IMR-90 (cell line): ENCODE results near the gene APC2. TPM values are rescaled to one million over a fixed set of nuclear protein-coding genes. Genes with fewer than 3 reads are reported as not detected.

Source experiments
- ATAC-seq: fragments of 200-7000 bp; cut with Tn5 transposase; 2 replicates; pipeline ENCODE4 v1.9.1; 2020; ENCODE audit warnings: low read depth, mild to moderate bottlenecking, moderate library complexity
- BruUV-seq: library from RNA; stranded (reverse); fragments of 400-500 nt; replicated peaks from 2 replicates; lab custom pipeline; 2021; lab: Mats Ljungman, UMichigan
- CTCF ChIA-PET: fragments of 300-600 bp; formaldehyde crosslinking; extraction: SDS; loops from one replicate; lab custom pipeline; 2021; ENCODE audit warnings: antibody characterized with exemption; lab: Yijun Ruan, JAX
- POLR2A ChIA-PET: fragments of 300-600 bp; sonication (Branson Sonifier 250); formaldehyde crosslinking; loops from one replicate; lab custom pipeline; 2022; ENCODE audit warnings: antibody characterized with exemption; ENCODE audit not compliant: unreplicated experiment; lab: Charles Lee
- DNase-seq: peaks from one replicate; pipeline ENCODE4 v3.0.0; 2013
- H2AFZ ChIP-seq: replicated peaks from 2 replicates; pipeline ENCODE3; 2013; ENCODE audit warnings: low read length, mild to moderate bottlenecking; ENCODE audit not compliant: poor library complexity
- H2AK5ac ChIP-seq: 2 replicates; pipeline ENCODE4 v1.6.1; 2013; ENCODE audit warnings: low read depth, low read length, inconsistent platforms
- H2AK9ac ChIP-seq: replicated peaks from 2 replicates; pipeline ENCODE3; 2013; ENCODE audit warnings: mild to moderate bottlenecking, low read depth, low read length, moderate library complexity; ENCODE audit not compliant: poor library complexity
- H2BK120ac ChIP-seq: 2 replicates; pipeline ENCODE4 v1.6.1; 2013; ENCODE audit warnings: low read depth, low read length, inconsistent platforms
- H2BK15ac ChIP-seq: 3 replicates; pipeline ENCODE4 v1.6.1; 2013; ENCODE audit warnings: low read depth, low read length, inconsistent platforms
- H2BK20ac ChIP-seq: 2 replicates; pipeline ENCODE4 v1.6.1; 2013; ENCODE audit warnings: low read depth, mild to moderate bottlenecking, inconsistent platforms, low read length, moderate library complexity
- H2BK5ac ChIP-seq: 2 replicates; pipeline ENCODE4 v1.6.1; 2013; ENCODE audit warnings: mild to moderate bottlenecking, low read depth, low read length, inconsistent platforms; ENCODE audit not compliant: poor library complexity, severe bottlenecking
- H3K14ac ChIP-seq: replicated peaks from 2 replicates; pipeline ENCODE4 v1.6.1; 2013; ENCODE audit warnings: low read depth, low read length, inconsistent platforms
- H3K18ac ChIP-seq: 2 replicates; pipeline ENCODE4 v1.6.1; 2013; ENCODE audit warnings: low read depth, low read length, control low read depth
- H3K23ac ChIP-seq: 2 replicates; pipeline ENCODE4 v1.6.1; 2013; ENCODE audit warnings: low read depth, low read length, inconsistent platforms
- H3K27ac ChIP-seq: 2 replicates; pipeline ENCODE4 v1.5.1; 2013; ENCODE audit warnings: mild to moderate bottlenecking, control low read depth, low read length; ENCODE audit not compliant: insufficient read depth
- H3K27me3 ChIP-seq: 2 replicates; pipeline ENCODE4 v1.6.1; 2013; ENCODE audit warnings: low read length; ENCODE audit not compliant: control insufficient read depth, insufficient read depth
- H3K36me3 ChIP-seq: 2 replicates; pipeline ENCODE4 v1.6.1; 2013; ENCODE audit warnings: low read length, mixed read lengths; ENCODE audit not compliant: control insufficient read depth, insufficient read depth
- H3K4ac ChIP-seq: 2 replicates; pipeline ENCODE4 v1.6.1; 2013; ENCODE audit warnings: low read depth, low read length, inconsistent platforms
- H3K4me1 ChIP-seq: 2 replicates; pipeline ENCODE4 v1.6.1; 2013; ENCODE audit warnings: low read length, mixed read lengths; ENCODE audit not compliant: control insufficient read depth, insufficient read depth
- H3K4me2 ChIP-seq: 2 replicates; pipeline ENCODE4 v1.6.1; 2013; ENCODE audit warnings: low read depth, mild to moderate bottlenecking, control low read depth, low read length, moderate library complexity
- H3K4me3 ChIP-seq: 2 replicates; pipeline ENCODE4 v1.5.1; 2013; ENCODE audit warnings: low read depth, mild to moderate bottlenecking, control low read depth, low read length, moderate library complexity; ENCODE audit not compliant: insufficient read depth
- H3K56ac ChIP-seq: 2 replicates; pipeline ENCODE4 v1.6.1; 2013; ENCODE audit warnings: low read length, inconsistent platforms; ENCODE audit not compliant: insufficient read depth; ENCODE audit errors: extremely low read depth
- H3K79me1 ChIP-seq, 2 experiments: 2 replicates each; pipeline ENCODE4 v1.6.1; 2013; ENCODE audit warnings: low read length in 2 of 2, inconsistent platforms in 1 of 2, low read depth in 1 of 2
- H3K9ac ChIP-seq: 2 replicates; pipeline ENCODE4 v1.6.1; 2013; ENCODE audit warnings: low read depth, low read length, control low read depth
- H3K9me1 ChIP-seq: 2 replicates; pipeline ENCODE4 v1.6.1; 2013; ENCODE audit warnings: low read length, inconsistent platforms; ENCODE audit not compliant: insufficient read depth
- H3K9me3 ChIP-seq: 2 replicates; pipeline ENCODE4 v1.6.1; 2013; ENCODE audit warnings: low read length; ENCODE audit not compliant: control insufficient read depth, insufficient read depth
- H4K20me1 ChIP-seq: 2 replicates; pipeline ENCODE4 v1.6.1; 2013; ENCODE audit warnings: low read length, inconsistent platforms; ENCODE audit not compliant: insufficient read depth
- H4K5ac ChIP-seq: 2 replicates; pipeline ENCODE4 v1.6.1; 2013; ENCODE audit warnings: mild to moderate bottlenecking, low read depth, low read length, control low read depth
- H4K8ac ChIP-seq, 2 experiments: 2 replicates each; pipeline ENCODE4 v1.6.1; 2013; ENCODE audit warnings: low read depth in 2 of 2, low read length in 2 of 2, control low read depth in 1 of 2, inconsistent platforms in 1 of 2
- H4K91ac ChIP-seq: 2 replicates; pipeline ENCODE4 v1.6.1; 2013; ENCODE audit warnings: low read depth, low read length, inconsistent platforms; ENCODE audit not compliant: insufficient read depth
- BHLHE40 ChIP-seq: fragments of 150-350 bp; IDR thresholded peaks from 2 replicates; pipeline ENCODE4 v1.6.1; 2016; ENCODE audit warnings: mild to moderate bottlenecking, low read depth, low read length
- CEBPB ChIP-seq: IDR thresholded peaks from 2 replicates; pipeline ENCODE4 v1.6.1; 2012; ENCODE audit warnings: low read depth, low read length, improper control_type of control experiment
- CHD1 ChIP-seq: IDR thresholded peaks from 2 replicates; pipeline ENCODE4 v1.6.1; 2012; ENCODE audit warnings: low read depth, low read length, improper control_type of control experiment
- FOS ChIP-seq: fragments of 150-350 bp; IDR thresholded peaks from 2 replicates; pipeline ENCODE4 v1.6.1; 2016; ENCODE audit warnings: low read depth, low read length
- MAFK ChIP-seq: IDR thresholded peaks from 2 replicates; pipeline ENCODE4 v1.6.1; 2012; ENCODE audit warnings: low read depth, low read length, improper control_type of control experiment
- MAZ ChIP-seq: IDR thresholded peaks from 2 replicates; pipeline ENCODE4 v1.6.1; 2012; ENCODE audit warnings: low read depth, mild to moderate bottlenecking, low read length, improper control_type of control experiment, moderate library complexity, borderline replicate concordance
- MXI1 ChIP-seq: IDR thresholded peaks from 2 replicates; pipeline ENCODE4 v1.6.1; 2012; ENCODE audit warnings: low read depth, mild to moderate bottlenecking, low read length, moderate library complexity, borderline replicate concordance
- NFE2L2 ChIP-seq: fragments of 150-350 bp; IDR thresholded peaks from 2 replicates; pipeline ENCODE4 v1.6.1; 2016; ENCODE audit warnings: low read depth, mild to moderate bottlenecking, low read length
- POLR2A ChIP-seq: IDR thresholded peaks from 2 replicates; pipeline ENCODE4 v1.6.1; 2012; ENCODE audit warnings: mild to moderate bottlenecking, low read depth, low read length
- RAD21 ChIP-seq: IDR thresholded peaks from 2 replicates; pipeline ENCODE4 v1.6.1; 2012; ENCODE audit warnings: low read length, improper control_type of control experiment
- RCOR1 ChIP-seq: IDR thresholded peaks from 2 replicates; pipeline ENCODE4 v1.6.1; 2012; ENCODE audit warnings: mild to moderate bottlenecking, low read length, improper control_type of control experiment; ENCODE audit not compliant: insufficient replicate concordance
- RFX5 ChIP-seq: IDR thresholded peaks from 2 replicates; pipeline ENCODE4 v1.8.0; 2012; ENCODE audit warnings: low read depth, mild to moderate bottlenecking, low read length, moderate library complexity
- SMC3 ChIP-seq: fragments of 150-350 bp; IDR thresholded peaks from 2 replicates; pipeline ENCODE4 v1.6.1; 2016; ENCODE audit warnings: low read depth, mild to moderate bottlenecking, antibody characterized with exemption, low read length, moderate library complexity
- WGBS, 2 experiments: methylation state at CpG; one replicate each; pipeline versions ENCODE4 v1.1.5 to v1.1.7; 2013; ENCODE audit warnings: missing lambda C conversion rate in 2 of 2; ENCODE audit not compliant: insufficient read length in 1 of 2; ENCODE audit errors: extremely low coverage in 2 of 2; 5-methylcytosine and 5-hydroxymethylcytosine counted together
- dilution Hi-C: fragments of 300-500 bp; cut with HindIII; formaldehyde crosslinking; loops from one replicate; pipeline ENCODE4 v1.14.3; 2018; ENCODE audit warnings: low sequenced_read_pairs; ENCODE audit not compliant: unreplicated experiment
- in situ Hi-C: fragments of 300-500 bp; cut with MboI; formaldehyde crosslinking; loops from 3 replicates; pipeline ENCODE4 v1.14.3; 2019; ENCODE audit warnings: low sequenced_read_pairs, inconsistent platforms, mixed read lengths
- intact Hi-C: fragments of 100-400 bp; cut with micrococcal nuclease; formaldehyde crosslinking; loops from 2 replicates; pipeline ENCODE4 v1.10.0; 2022
- polyA plus RNA-seq, 3 experiments: library from polyadenylated mRNA; depleted of rRNA; stranded (reverse); fragments of >200 nt; gene quantifications; 2 replicates each; pipeline ENCODE4 v1.2.3, GENCODE V29; 2012; ENCODE audit warnings: low replicate concordance in 1 of 3
- total RNA-seq: library from RNA; depleted of rRNA; stranded (reverse); fragments of >200 nt; gene quantifications from 2 replicates; pipeline ENCODE4 v1.2.3, GENCODE V29; 2012
- TF ChIP-seq, protein P1 (sequence below): fragments of 150-350 bp; IDR thresholded peaks from 2 replicates; pipeline ENCODE4 v1.6.1; 2017; ENCODE audit warnings: mild to moderate bottlenecking, antibody characterized with exemption, low read length, low read depth
- TF ChIP-seq, protein P2 (sequence below): conservative IDR thresholded peaks from 2 replicates; pipeline ENCODE4 v1.5.1; 2012; ENCODE audit warnings: mild to moderate bottlenecking, low read depth, low read length, improper control_type of control experiment

The APC2 gene
- total and polyA plus RNA-seq, 2 of the 4 experiments (the other 2 are of a cell fraction), result 0.36 to 0.41 TPM

GRCh38 chr19:1521636-1522035 is 71.7 kb downstream of the APC2 start:
- Histone ChIP-seq H3K14ac (no peak overlapping the region), H2AFZ (no peak overlapping the region), H3K79me1 (no peaks in the 10 kb centered on the region), H3K36me3 (no peaks in the 10 kb centered on the region), H3K4me3 (no peak overlapping the region), H4K8ac (no peak overlapping the region), H3K9me1 (peaks cover 4% of the 10 kb centered on the region; the same call in 1 of the 2 replicates), H4K20me1 (0 out of 2 replicates have a peak, but pooled peaks cover 7% of the 10 kb centered on the region), H3K4me1 (no peaks in the 10 kb centered on the region; the same call in 1 of the 2 replicates), H3K27me3 (peaks cover 34% of the 10 kb centered on the region), H2AK9ac (no peak overlapping the region), H3K27ac (no peak overlapping the region), H3K9me3 (no peaks in the 10 kb centered on the region), H3K4me2 (no peak overlapping the region), H2BK120ac (no peak overlapping the region), H3K4ac (no peak overlapping the region), H2BK5ac (no peak overlapping the region), H2BK15ac (no peak overlapping the region), H4K5ac (no peak overlapping the region), H3K23ac (no peak overlapping the region), H3K56ac (no peak overlapping the region), H2AK5ac (no peak overlapping the region), H2BK20ac (no peak overlapping the region), H4K91ac (no peak overlapping the region), H3K9ac (no peak overlapping the region), H3K18ac (no peak overlapping the region)
- dilution Hi-C loops, result no loop called here
- in situ Hi-C loops, result no loop called here
- ChIA-PET POLR2A (no interaction called here), CTCF (no interaction called here)
- no CpG with 5 or more reads among the region's 14 CpGs for WGBS, 2 experiments
- peak; percentile 13; the same call in 1 of the 2 replicates for ATAC-seq
- intact Hi-C loops, result no loop called here
- TF ChIP-seq POLR2A, result no peak
- TF ChIP-seq BHLHE40, result no peak
- TF ChIP-seq SMC3, result no peak
- TF ChIP-seq MXI1, result no peak
- no peak for TF ChIP-seq RCOR1
- TF ChIP-seq FOS, result no peak
- TF ChIP-seq MAFK, result no peak
- TF ChIP-seq NFE2L2, result no peak
- no peak for TF ChIP-seq MAZ
- no peak for TF ChIP-seq CEBPB
- TF ChIP-seq, protein P1, sequence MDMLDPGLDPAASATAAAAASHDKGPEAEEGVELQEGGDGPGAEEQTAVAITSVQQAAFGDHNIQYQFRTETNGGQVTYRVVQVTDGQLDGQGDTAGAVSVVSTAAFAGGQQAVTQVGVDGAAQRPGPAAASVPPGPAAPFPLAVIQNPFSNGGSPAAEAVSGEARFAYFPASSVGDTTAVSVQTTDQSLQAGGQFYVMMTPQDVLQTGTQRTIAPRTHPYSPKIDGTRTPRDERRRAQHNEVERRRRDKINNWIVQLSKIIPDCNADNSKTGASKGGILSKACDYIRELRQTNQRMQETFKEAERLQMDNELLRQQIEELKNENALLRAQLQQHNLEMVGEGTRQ, result no peak
- TF ChIP-seq CHD1, result no peak
- TF ChIP-seq RFX5, result no peak
- no peak for TF ChIP-seq RAD21
- TF ChIP-seq, protein P2, sequence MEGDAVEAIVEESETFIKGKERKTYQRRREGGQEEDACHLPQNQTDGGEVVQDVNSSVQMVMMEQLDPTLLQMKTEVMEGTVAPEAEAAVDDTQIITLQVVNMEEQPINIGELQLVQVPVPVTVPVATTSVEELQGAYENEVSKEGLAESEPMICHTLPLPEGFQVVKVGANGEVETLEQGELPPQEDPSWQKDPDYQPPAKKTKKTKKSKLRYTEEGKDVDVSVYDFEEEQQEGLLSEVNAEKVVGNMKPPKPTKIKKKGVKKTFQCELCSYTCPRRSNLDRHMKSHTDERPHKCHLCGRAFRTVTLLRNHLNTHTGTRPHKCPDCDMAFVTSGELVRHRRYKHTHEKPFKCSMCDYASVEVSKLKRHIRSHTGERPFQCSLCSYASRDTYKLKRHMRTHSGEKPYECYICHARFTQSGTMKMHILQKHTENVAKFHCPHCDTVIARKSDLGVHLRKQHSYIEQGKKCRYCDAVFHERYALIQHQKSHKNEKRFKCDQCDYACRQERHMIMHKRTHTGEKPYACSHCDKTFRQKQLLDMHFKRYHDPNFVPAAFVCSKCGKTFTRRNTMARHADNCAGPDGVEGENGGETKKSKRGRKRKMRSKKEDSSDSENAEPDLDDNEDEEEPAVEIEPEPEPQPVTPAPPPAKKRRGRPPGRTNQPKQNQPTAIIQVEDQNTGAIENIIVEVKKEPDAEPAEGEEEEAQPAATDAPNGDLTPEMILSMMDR, result no peak
- no peak for DNase-seq
- no TSS peak for BruUV-seq
